ENCODE results near the gene TRPV6.

DNA sequence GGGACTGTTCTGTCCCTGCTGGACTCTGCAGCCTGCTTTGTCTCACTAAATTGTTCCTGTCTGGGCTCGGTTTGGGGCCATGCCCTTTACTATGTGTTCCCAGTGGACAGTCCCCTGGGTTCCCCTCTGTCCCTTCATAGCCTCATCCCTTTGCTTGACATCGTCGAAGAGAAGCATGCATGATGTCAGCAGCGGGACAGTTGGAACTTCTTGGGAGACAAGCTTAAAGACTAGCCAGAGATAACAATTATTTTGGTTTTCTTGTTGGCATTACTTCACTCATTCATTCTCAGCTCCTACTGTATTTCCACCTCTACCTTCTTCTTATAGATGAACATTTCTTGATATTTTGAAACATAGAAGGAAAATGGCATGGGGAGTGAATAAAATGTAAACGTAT is 27.9 kb downstream of the TRPV6 start:
- TF ChIP-seq POLR2A (IDR thresholded peaks at IDR 0.05), result no peak
- TF ChIP-seq, protein P1, sequence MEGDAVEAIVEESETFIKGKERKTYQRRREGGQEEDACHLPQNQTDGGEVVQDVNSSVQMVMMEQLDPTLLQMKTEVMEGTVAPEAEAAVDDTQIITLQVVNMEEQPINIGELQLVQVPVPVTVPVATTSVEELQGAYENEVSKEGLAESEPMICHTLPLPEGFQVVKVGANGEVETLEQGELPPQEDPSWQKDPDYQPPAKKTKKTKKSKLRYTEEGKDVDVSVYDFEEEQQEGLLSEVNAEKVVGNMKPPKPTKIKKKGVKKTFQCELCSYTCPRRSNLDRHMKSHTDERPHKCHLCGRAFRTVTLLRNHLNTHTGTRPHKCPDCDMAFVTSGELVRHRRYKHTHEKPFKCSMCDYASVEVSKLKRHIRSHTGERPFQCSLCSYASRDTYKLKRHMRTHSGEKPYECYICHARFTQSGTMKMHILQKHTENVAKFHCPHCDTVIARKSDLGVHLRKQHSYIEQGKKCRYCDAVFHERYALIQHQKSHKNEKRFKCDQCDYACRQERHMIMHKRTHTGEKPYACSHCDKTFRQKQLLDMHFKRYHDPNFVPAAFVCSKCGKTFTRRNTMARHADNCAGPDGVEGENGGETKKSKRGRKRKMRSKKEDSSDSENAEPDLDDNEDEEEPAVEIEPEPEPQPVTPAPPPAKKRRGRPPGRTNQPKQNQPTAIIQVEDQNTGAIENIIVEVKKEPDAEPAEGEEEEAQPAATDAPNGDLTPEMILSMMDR (IDR thresholded peaks at IDR 0.05), result no peak
- no peak for TF ChIP-seq POLR2AphosphoS5 (IDR thresholded peaks at IDR 0.05)
